SH-SY5Y (cell line): ENCODE measurements around the gene CRTC3.

Experiments used
- GATA2 ChIP-seq: IDR thresholded peaks from 2 replicates; pipeline ENCODE4 v1.6.1; 2011; ENCODE audit warnings: mild to moderate bottlenecking, low read depth, low read length
- GATA3 ChIP-seq: IDR thresholded peaks from 2 replicates; pipeline ENCODE4 v1.6.1; 2011; ENCODE audit warnings: low read depth, mild to moderate bottlenecking, low read length, moderate library complexity

DNA sequence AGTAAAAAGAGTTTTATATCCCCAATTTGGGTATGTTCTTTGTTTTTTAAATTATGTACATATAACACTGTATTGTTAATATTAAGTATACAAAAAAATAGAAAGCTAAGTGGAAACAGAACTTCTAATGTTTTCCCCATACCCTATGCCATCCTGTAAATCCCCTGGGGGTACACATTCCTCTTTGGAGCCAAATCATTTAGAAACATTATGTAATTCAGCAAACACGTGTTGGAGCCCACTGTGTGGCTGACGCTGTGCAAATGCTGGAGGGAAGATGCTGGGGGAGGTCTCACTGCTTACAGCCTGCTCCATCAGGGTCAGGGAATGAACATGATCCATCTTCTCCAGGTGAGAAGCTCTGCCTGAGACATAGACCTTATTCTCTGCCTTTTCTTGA, 52.8 kb downstream of the CRTC3 start:
- TF ChIP-seq GATA2 (no peak), GATA3 (no peak)
